Fibroblast of lung (primary cell): Measurements from ENCODE around the gene RELA. TPM values are rescaled to one million over a fixed set of nuclear protein-coding genes. Genes with fewer than 3 reads are reported as not detected.

Source experiments
- DNase-seq, 2 donors: peaks; one replicate each; pipeline versions ENCODE4 v3.0.0 to v3.0.0-alpha.2; 2010; ENCODE audit warnings: low read depth in 2 of 2
- H2AFZ ChIP-seq: 2 replicates; pipeline ENCODE4 v1.5.1; 2012; ENCODE audit warnings: low read length, control low read depth, inconsistent platforms
- H3K27ac ChIP-seq: 2 replicates; pipeline ENCODE4 v1.5.1; 2011; ENCODE audit warnings: low read length, control low read depth; ENCODE audit not compliant: insufficient read depth
- H3K27me3 ChIP-seq: 2 replicates; pipeline ENCODE4 v1.5.1; 2011; ENCODE audit warnings: mild to moderate bottlenecking, low read length; ENCODE audit not compliant: control insufficient read depth, insufficient read depth
- H3K36me3 ChIP-seq: 2 replicates; pipeline ENCODE4 v1.5.1; 2011; ENCODE audit warnings: low read length; ENCODE audit not compliant: control insufficient read depth, insufficient read depth
- H3K4me1 ChIP-seq: 2 replicates; pipeline ENCODE4 v1.5.1; 2011; ENCODE audit warnings: low read length; ENCODE audit not compliant: control insufficient read depth, insufficient read depth; ENCODE audit errors: extremely low read depth
- H3K4me2 ChIP-seq: 2 replicates; pipeline ENCODE4 v1.5.1; 2011; ENCODE audit warnings: low read length, control low read depth; ENCODE audit not compliant: insufficient read depth; ENCODE audit errors: extremely low read depth
- H3K4me3 ChIP-seq, 4 experiments: fragments of 200-600 bp in 1 of 4; sonication (generic) in 1 of 4; replicated peaks in 1 of 4; 2 replicates each; pipeline ENCODE4 v1.5.1; 2011 to 2016; ENCODE audit warnings: low read length in 4 of 4, low read depth in 3 of 4, mild to moderate bottlenecking in 3 of 4, control low read depth in 2 of 4, inconsistent platforms in 1 of 4, mixed read lengths in 1 of 4; ENCODE audit not compliant: insufficient read depth in 1 of 4; ENCODE audit errors: control extremely low read depth in 1 of 4
- H3K79me2 ChIP-seq: 2 replicates; pipeline ENCODE4 v1.5.1; 2012; ENCODE audit warnings: mild to moderate bottlenecking, low read length, inconsistent platforms; ENCODE audit not compliant: control insufficient read depth, insufficient read depth
- H3K9ac ChIP-seq: 2 replicates; pipeline ENCODE4 v1.5.1; 2011; ENCODE audit warnings: mild to moderate bottlenecking, low read length, control low read depth; ENCODE audit not compliant: insufficient read depth
- H3K9me3 ChIP-seq: 2 replicates; pipeline ENCODE4 v1.5.1; 2012; ENCODE audit warnings: low read depth, low read length; ENCODE audit not compliant: control insufficient read depth, insufficient read depth
- H4K20me1 ChIP-seq: 2 replicates; pipeline ENCODE4 v1.5.1; 2011; ENCODE audit warnings: low read length; ENCODE audit not compliant: control insufficient read depth, insufficient read depth; ENCODE audit errors: extremely low read depth
- CTCF ChIP-seq, 2 donors: IDR thresholded peaks in 1 of 2; conservative IDR thresholded peaks in 1 of 2; 1 replicate in 1 of 2; 2 replicates in 1 of 2; pipeline ENCODE4 v1.5.1; 2011 to 2012; ENCODE audit warnings: low read length in 2 of 2, control low read depth in 1 of 2, inconsistent platforms in 1 of 2, low read depth in 1 of 2, mild to moderate bottlenecking in 1 of 2
- EZH2 ChIP-seq: IDR thresholded peaks from 2 replicates; pipeline ENCODE4 v1.5.1; 2012; ENCODE audit warnings: low read length, control low read depth, mild to moderate bottlenecking; ENCODE audit errors: missing control alignments
- polyA plus RNA-seq, 2 donors: library from polyadenylated mRNA; depleted of rRNA in 1 of 2; stranded (reverse) in 1 of 2; unstranded in 1 of 2; fragments of >200 nt; gene quantifications; 2 replicates each; pipeline ENCODE4 v1.2.1, GENCODE V29; 2011 to 2012; ENCODE audit warnings: missing spikeins in 1 of 2
- total RNA-seq: library from RNA; depleted of rRNA; stranded (reverse); fragments of >200 nt; gene quantifications from 2 replicates; pipeline ENCODE4 v1.2.1, GENCODE V29; 2014

The RELA gene
- total and polyA plus RNA-seq, 2 donors (not counting 1 experiment from before 2014, with no cell fraction given): 15.7 to 23.0 TPM

DNA sequence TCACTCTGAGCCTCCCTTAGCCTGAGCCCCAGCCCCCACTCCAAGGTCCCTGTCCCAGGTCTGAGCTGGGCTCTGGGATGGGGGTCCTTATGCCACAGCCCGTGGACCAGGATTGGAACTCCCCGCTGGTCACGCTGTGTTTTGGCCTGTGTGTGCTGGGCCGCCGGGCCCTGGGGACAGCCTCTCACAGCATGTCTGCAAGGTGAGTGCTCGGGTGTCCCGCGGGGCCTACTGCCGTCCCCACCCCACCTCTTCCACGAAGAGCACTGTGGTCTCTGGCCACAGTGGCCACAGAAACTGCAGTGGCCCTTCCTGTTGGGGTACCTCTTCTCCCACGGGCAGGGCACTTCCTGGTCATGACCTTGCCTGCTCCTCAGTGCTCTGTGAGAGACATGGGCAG lies 28.3 kb downstream of the RELA start:
- Histone ChIP-seq H3K4me3 (no peak overlapping the region), H3K9ac (no peak overlapping the region), H4K20me1 (no peaks in the 10 kb centered on the region), H2AFZ (no peak overlapping the region), H3K4me1 (peaks cover 12% of the 10 kb centered on the region), H3K27me3 (no peaks in the 10 kb centered on the region), H3K27ac (no peak overlapping the region), H3K36me3 (peaks cover 39% of the 10 kb centered on the region), H3K9me3 (no peaks in the 10 kb centered on the region), H3K79me2 (no peaks in the 10 kb centered on the region), H3K4me2 (no peak overlapping the region)
- no peak for DNase-seq
- TF ChIP-seq CTCF (conservative IDR thresholded peaks at IDR 0.05 in 1 of 2, IDR thresholded peaks at IDR 0.05 in 1 of 2; ENCODE audit: low read depth in 1 of 2, low read length in 2 of 2) (no peak), EZH2 (no peak)

DNA sequence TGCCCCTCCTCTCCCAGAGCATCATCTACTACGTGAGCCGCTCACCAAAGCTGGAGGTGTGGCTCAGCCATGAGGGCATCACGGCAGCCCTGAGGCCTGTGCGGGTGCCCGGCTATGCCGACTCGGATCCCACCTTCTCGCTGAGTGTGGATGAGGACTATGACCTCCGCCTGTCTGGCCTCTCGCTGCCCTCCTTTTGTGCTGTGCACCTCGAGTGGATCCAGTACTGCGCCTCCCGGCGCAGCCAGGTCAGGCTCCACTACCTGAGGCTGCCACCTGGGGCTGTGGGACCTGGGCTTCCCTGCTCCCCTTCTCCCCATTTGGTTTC lies 28.6 kb downstream of the RELA start:
- H3K27ac ChIP-seq: no peak overlapping the region
- no peaks in the 10 kb centered on the region for H3K27me3 ChIP-seq
- no peak for DNase-seq
- no peak overlapping the region for H3K9ac ChIP-seq
- peaks cover 42% of the 10 kb centered on the region for H3K36me3 ChIP-seq
- no peak overlapping the region for H2AFZ ChIP-seq
- H4K20me1 ChIP-seq: no peaks in the 10 kb centered on the region
- TF ChIP-seq EZH2 (no peak), CTCF (conservative IDR thresholded peaks at IDR 0.05 in 1 of 2, IDR thresholded peaks at IDR 0.05 in 1 of 2; ENCODE audit: low read depth in 1 of 2, low read length in 2 of 2) (no peak)
- H3K4me2 ChIP-seq: no peak overlapping the region
- H3K79me2 ChIP-seq: no peaks in the 10 kb centered on the region
- H3K4me3 ChIP-seq: no peak overlapping the region
- peaks cover 12% of the 10 kb centered on the region for H3K4me1 ChIP-seq
- no peaks in the 10 kb centered on the region for H3K9me3 ChIP-seq

DNA sequence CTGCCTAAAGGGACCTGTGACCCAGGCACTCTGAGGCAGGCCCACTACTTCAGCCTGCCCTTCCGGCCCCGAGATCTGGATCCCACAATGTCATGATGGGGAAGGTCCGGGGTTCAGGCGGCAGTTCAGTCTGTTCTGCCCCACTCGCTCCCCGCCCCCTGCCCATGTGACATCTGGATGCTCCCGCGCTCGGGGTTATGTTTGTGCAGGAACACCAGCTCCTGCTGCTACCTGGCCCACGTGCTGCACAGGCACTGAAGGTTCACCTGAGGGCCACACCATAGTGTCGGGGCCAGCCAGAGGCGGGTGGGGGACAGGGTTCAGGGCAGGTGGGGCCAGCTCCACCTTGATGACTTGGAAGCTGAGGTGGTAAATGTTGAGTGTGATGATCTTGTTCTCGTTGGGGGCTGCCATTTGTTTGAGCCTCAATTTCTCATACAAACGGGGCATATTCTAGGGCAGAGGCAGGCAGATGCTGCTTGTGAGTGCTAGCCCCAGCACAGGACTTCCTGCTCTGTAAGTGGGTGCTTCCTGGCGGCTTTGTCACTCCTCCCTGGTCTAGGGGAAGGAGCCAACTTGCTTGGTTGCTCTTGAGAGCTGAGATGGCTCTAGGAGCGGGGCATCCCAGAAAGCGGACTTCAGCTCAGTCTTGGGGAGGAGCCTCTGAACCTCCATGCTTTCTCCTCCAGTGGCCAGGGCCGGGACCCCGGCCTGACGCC lies 29.2 kb downstream of the RELA start:
- TF ChIP-seq EZH2: no peak
- TF ChIP-seq CTCF (conservative IDR thresholded peaks at IDR 0.05 in 1 of 2, IDR thresholded peaks at IDR 0.05 in 1 of 2; ENCODE audit: low read depth in 1 of 2, low read length in 2 of 2): no peak
- Histone ChIP-seq H3K36me3 (peaks cover 42% of the 10 kb centered on the region), H3K27ac (no peak overlapping the region), H2AFZ (no peak overlapping the region), H3K4me2 (no peak overlapping the region), H3K4me3 (no peak overlapping the region), H3K27me3 (no peaks in the 10 kb centered on the region), H3K9me3 (no peaks in the 10 kb centered on the region), H3K79me2 (no peaks in the 10 kb centered on the region), H3K9ac (no peak overlapping the region), H4K20me1 (no peaks in the 10 kb centered on the region), H3K4me1 (peaks cover 8% of the 10 kb centered on the region)
- no peak for DNase-seq
